PC-3 (cell line): ENCODE results near the gene UBAP1. TPM values are rescaled to one million over a fixed set of nuclear protein-coding genes. Genes with fewer than 3 reads are reported as not detected.

Experiments used
- ATAC-seq: fragments of 200-7000 bp; cut with Tn5 transposase; 2 replicates; pipeline ENCODE4 v1.9.1; 2020; ENCODE audit warnings: mild to moderate bottlenecking, moderate library complexity
- BruUV-seq: library from RNA; stranded (reverse); fragments of 400-500 nt; replicated peaks from 2 replicates; lab custom pipeline; 2021; lab: Mats Ljungman, UMichigan
- CTCF ChIA-PET: fragments of 300-600 bp; sonication (Branson Sonifier 250); formaldehyde crosslinking; loops from one replicate; lab custom pipeline; 2022; ENCODE audit warnings: antibody characterized with exemption; lab: Charles Lee
- POLR2A ChIA-PET: fragments of 300-600 bp; sonication (Branson Sonifier 250); formaldehyde crosslinking; loops from one replicate; lab custom pipeline; 2022; ENCODE audit warnings: antibody characterized with exemption; ENCODE audit not compliant: unreplicated experiment; lab: Charles Lee
- DNase-seq: peaks from one replicate; pipeline ENCODE4 v3.0.0-alpha.2; 2015
- H2AFZ ChIP-seq: fragments of 300-600 bp; sonication (generic); 2 replicates; pipeline ENCODE4 v1.6.0; 2016; ENCODE audit warnings: antibody characterized with exemption, low read length
- H3F3A ChIP-seq: fragments of 300-600 bp; sonication (generic); one replicate; pipeline ENCODE4 v1.6.0; 2017; ENCODE audit warnings: antibody characterized with exemption, low read length, control low read depth, mild to moderate bottlenecking; ENCODE audit not compliant: unreplicated experiment
- H3K27ac ChIP-seq: fragments of 300-600 bp; sonication (generic); 2 replicates; pipeline ENCODE4 v1.5.1; 2016; ENCODE audit warnings: mild to moderate bottlenecking, low read length
- H3K27me3 ChIP-seq: fragments of 300-600 bp; sonication (generic); 2 replicates; pipeline ENCODE4 v1.6.1; 2016; ENCODE audit warnings: low read length, mixed read lengths
- H3K36me3 ChIP-seq: fragments of 300-600 bp; sonication (generic); 2 replicates; pipeline ENCODE4 v1.6.1; 2016; ENCODE audit warnings: low read depth, mixed run types, low read length, mixed read lengths
- H3K4me1 ChIP-seq: fragments of 300-600 bp; sonication (generic); 2 replicates; pipeline ENCODE4 v1.5.1; 2016; ENCODE audit warnings: low read length; ENCODE audit not compliant: insufficient read depth
- H3K4me2 ChIP-seq: fragments of 300-600 bp; sonication (generic); 2 replicates; pipeline ENCODE4 v1.6.0; 2016; ENCODE audit warnings: low read length
- H3K4me3 ChIP-seq: fragments of 300-600 bp; sonication (generic); 2 replicates; pipeline ENCODE4 v1.5.1; 2016; ENCODE audit warnings: mild to moderate bottlenecking, low read length, mixed read lengths
- H3K79me2 ChIP-seq: fragments of 300-600 bp; sonication (generic); 2 replicates; pipeline ENCODE4 v1.6.1; 2017; ENCODE audit warnings: low read length, mixed read lengths
- H3K9ac ChIP-seq: fragments of 300-600 bp; sonication (generic); 2 replicates; pipeline ENCODE4 v1.6.0; 2016; ENCODE audit warnings: mild to moderate bottlenecking, low read length
- H3K9me2 ChIP-seq: fragments of 300-600 bp; sonication (generic); replicated peaks from 2 replicates; pipeline ENCODE4 v1.6.1; 2016; ENCODE audit warnings: mixed run types, low read length, mixed read lengths
- H3K9me3 ChIP-seq: fragments of 300-600 bp; sonication (generic); 2 replicates; pipeline ENCODE4 v1.6.1; 2016; ENCODE audit warnings: low read length, mixed read lengths
- H4K20me1 ChIP-seq: fragments of 300-600 bp; sonication (generic); 2 replicates; pipeline ENCODE4 v1.6.1; 2016; ENCODE audit warnings: low read length, mixed read lengths
- EZH2 ChIP-seq: fragments of 300-600 bp; sonication (generic); IDR thresholded peaks from one replicate; pipeline ENCODE4 v1.6.1; 2017; ENCODE audit warnings: antibody characterized with exemption, mild to moderate bottlenecking, low read length; ENCODE audit not compliant: unreplicated experiment
- EZH2phosphoT487 ChIP-seq: fragments of 300-600 bp; sonication (generic); IDR thresholded peaks from 2 replicates; pipeline ENCODE4 v1.6.1; 2018; ENCODE audit warnings: mild to moderate bottlenecking, antibody characterized with exemption, low read length, borderline replicate concordance
- intact Hi-C: fragments of 100-400 bp; cut with micrococcal nuclease; formaldehyde crosslinking; loops from 2 replicates; pipeline ENCODE4 v1.9.0; 2023
- total RNA-seq: library from RNA; depleted of rRNA; stranded (reverse); fragments of >200 nt; gene quantifications from 2 replicates; pipeline ENCODE4 v1.2.3, GENCODE V29; 2014
- TF ChIP-seq, protein P1 (sequence below): fragments of 300-600 bp; sonication (generic); conservative IDR thresholded peaks from 2 replicates; pipeline ENCODE4 v1.5.1; 2017; ENCODE audit warnings: antibody characterized with exemption, low read depth, mild to moderate bottlenecking, low read length

Gene UBAP1
- total RNA-seq, 1 experiment from 2014 or later = 15.2 TPM

DNA sequence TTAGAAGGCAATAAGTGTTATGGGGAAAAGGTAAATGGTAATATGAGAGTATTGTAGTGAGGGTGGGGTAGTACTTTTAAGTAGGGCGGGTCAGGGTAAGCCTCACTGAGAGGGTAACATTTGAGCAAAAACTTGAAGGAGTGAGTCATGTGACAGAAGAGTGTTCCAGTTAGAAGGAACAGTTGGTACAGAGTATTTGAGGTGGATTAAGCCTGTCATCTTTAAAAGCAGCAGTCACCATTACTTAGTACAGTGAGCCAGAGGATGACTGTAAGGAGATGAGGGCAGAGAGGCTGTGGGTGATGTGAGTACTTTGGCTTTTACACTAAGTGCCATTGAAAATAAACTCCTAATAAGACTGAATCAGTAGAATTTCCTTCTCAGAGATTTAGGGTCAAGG lies 54.8 kb downstream of the UBAP1 start:
- no peaks in the 10 kb centered on the region for H3F3A ChIP-seq
- TF ChIP-seq EZH2phosphoT487 = no peak
- H3K9ac ChIP-seq = no peak overlapping the region
- no peak overlapping the region for H3K4me3 ChIP-seq
- ATAC-seq (peak; percentile 50), DNase-seq (no peak)
- H3K27me3 ChIP-seq = no peaks in the 10 kb centered on the region
- no peaks in the 10 kb centered on the region for H4K20me1 ChIP-seq
- intact Hi-C loops = no loop called here
- no peaks in the 10 kb centered on the region for H3K36me3 ChIP-seq
- H3K9me2 ChIP-seq = no peaks in the 10 kb centered on the region
- no peaks in the 10 kb centered on the region for H3K9me3 ChIP-seq
- no peaks in the 10 kb centered on the region for H3K4me1 ChIP-seq
- no peak overlapping the region for H2AFZ ChIP-seq
- no peak overlapping the region for H3K27ac ChIP-seq
- ChIA-PET POLR2A (no interaction called here), CTCF (no interaction called here)
- H3K79me2 ChIP-seq = no peaks in the 10 kb centered on the region; the same call in 1 of the 2 replicates
- H3K4me2 ChIP-seq = no peak overlapping the region
- no TSS peak for BruUV-seq

DNA sequence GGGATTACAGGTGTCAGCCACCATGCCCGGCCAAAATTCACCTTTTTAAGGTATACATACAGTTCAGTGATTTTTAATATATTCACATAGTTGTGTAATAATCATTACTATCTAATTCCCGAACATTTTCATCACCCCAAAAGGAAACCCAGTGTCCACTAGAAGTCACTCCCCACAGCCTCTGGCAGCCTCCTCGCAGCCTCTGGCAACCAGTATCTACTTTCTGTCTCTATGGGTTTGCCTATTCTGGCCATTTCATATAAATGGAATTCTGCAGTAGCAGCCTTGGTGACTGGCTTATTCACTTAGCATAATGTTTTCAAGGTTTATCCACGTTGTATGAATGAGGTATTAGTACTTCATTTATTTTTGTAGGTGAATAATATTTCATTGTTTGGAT lies 59.0 kb downstream of the UBAP1 start:
- POLR2A ChIA-PET = no interaction called here

GRCh38 chr9:34240006-34240405 lies 61.2 kb downstream of the UBAP1 start:
- Histone ChIP-seq H3K9me2 (no peaks in the 10 kb centered on the region), H3K27me3 (no peaks in the 10 kb centered on the region), H4K20me1 (no peaks in the 10 kb centered on the region), H3K36me3 (peaks cover 3% of the 10 kb centered on the region), H3K9ac (no peak overlapping the region), H3F3A (no peaks in the 10 kb centered on the region), H3K4me2 (no peak overlapping the region), H3K4me1 (no peaks in the 10 kb centered on the region), H3K9me3 (no peaks in the 10 kb centered on the region), H3K79me2 (no peaks in the 10 kb centered on the region), H2AFZ (no peak overlapping the region), H3K4me3 (no peak overlapping the region), H3K27ac (no peak overlapping the region)
- ChIA-PET POLR2A (no interaction called here), CTCF (interaction anchor here (0.6 kb wide), 1 partner anchor 137 kb away, joined by 3 read pairs; no protein-coding TSS in a partner anchor)
- BruUV-seq = no TSS peak
- ATAC-seq (no peak), DNase-seq (no peak)
- no peak for TF ChIP-seq EZH2
- no peak for TF ChIP-seq EZH2phosphoT487
- TF ChIP-seq, protein P1, sequence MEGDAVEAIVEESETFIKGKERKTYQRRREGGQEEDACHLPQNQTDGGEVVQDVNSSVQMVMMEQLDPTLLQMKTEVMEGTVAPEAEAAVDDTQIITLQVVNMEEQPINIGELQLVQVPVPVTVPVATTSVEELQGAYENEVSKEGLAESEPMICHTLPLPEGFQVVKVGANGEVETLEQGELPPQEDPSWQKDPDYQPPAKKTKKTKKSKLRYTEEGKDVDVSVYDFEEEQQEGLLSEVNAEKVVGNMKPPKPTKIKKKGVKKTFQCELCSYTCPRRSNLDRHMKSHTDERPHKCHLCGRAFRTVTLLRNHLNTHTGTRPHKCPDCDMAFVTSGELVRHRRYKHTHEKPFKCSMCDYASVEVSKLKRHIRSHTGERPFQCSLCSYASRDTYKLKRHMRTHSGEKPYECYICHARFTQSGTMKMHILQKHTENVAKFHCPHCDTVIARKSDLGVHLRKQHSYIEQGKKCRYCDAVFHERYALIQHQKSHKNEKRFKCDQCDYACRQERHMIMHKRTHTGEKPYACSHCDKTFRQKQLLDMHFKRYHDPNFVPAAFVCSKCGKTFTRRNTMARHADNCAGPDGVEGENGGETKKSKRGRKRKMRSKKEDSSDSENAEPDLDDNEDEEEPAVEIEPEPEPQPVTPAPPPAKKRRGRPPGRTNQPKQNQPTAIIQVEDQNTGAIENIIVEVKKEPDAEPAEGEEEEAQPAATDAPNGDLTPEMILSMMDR = no peak
- intact Hi-C loops = no loop called here

More for the DNA sequence above, 59.0 kb downstream of the UBAP1 start:
- H3K27ac ChIP-seq = no peak overlapping the region
- CTCF ChIA-PET = no interaction called here
- H3F3A ChIP-seq = no peaks in the 10 kb centered on the region
- no peaks in the 10 kb centered on the region for H3K27me3 ChIP-seq
- no peaks in the 10 kb centered on the region for H4K20me1 ChIP-seq
- no peaks in the 10 kb centered on the region for H3K9me3 ChIP-seq
- no peak overlapping the region for H2AFZ ChIP-seq
- DNase-seq (no peak), ATAC-seq (no peak)
- no peak overlapping the region for H3K4me2 ChIP-seq
- intact Hi-C loops = no loop called here
- H3K36me3 ChIP-seq = peaks cover 3% of the 10 kb centered on the region
- H3K9me2 ChIP-seq = no peaks in the 10 kb centered on the region
- H3K4me3 ChIP-seq = no peak overlapping the region
- no peaks in the 10 kb centered on the region for H3K4me1 ChIP-seq
- TF ChIP-seq EZH2 = no peak
- TF ChIP-seq, protein P1 = no peak
- no peak for TF ChIP-seq EZH2phosphoT487
- no peaks in the 10 kb centered on the region for H3K79me2 ChIP-seq
- BruUV-seq = no TSS peak
- H3K9ac ChIP-seq = no peak overlapping the region
